A549 (cell line): ENCODE results near the gene NMRK1.
A peak's percentile ranks its signal among the peaks of the same experiment; 100 is the strongest.

Experiments
- CTCF ChIP-seq: fragments of >200 bp; sonication (Bioruptor Twin); formaldehyde crosslinking; IDR thresholded peaks from 3 replicates; pipeline ENCODE4 v1.5.1; 2016
- EP300 ChIP-seq, 2 experiments: fragments of >200 bp; sonication (Bioruptor Twin); formaldehyde crosslinking; IDR thresholded peaks; 2 replicates in 1 of 2; 3 replicates in 1 of 2; pipeline ENCODE4 v1.6.1; 2016 to 2017
- HMGXB4 ChIP-seq: fragments of 250-450 bp; sonication (Bioruptor Pico); IDR thresholded peaks from 2 replicates; pipeline ENCODE4 v1.5.0; 2021; ENCODE audit warnings: mild to moderate bottlenecking, moderate library complexity, borderline replicate concordance
- JUNB ChIP-seq: fragments of >200 bp; sonication (Bioruptor Twin); formaldehyde crosslinking; IDR thresholded peaks from 2 replicates; pipeline ENCODE4 v1.6.1; 2016
- KDM5A ChIP-seq: fragments of 200-600 bp; sonication (generic); IDR thresholded peaks from 2 replicates; pipeline ENCODE4 v1.6.1; 2016; ENCODE audit warnings: antibody characterized with exemption, mild to moderate bottlenecking
- POLR2A ChIP-seq: IDR thresholded peaks from 2 replicates; pipeline ENCODE4 v1.6.1; 2012; ENCODE audit warnings: mild to moderate bottlenecking, low read length
- RCOR1 ChIP-seq: fragments of 150-350 bp; IDR thresholded peaks from 2 replicates; pipeline ENCODE4 v1.6.1; 2014; ENCODE audit warnings: antibody characterized with exemption, low read length, low read depth
- TF ChIP-seq, protein P1 (sequence below): fragments of 150-350 bp; IDR thresholded peaks from 2 replicates; pipeline ENCODE4 v1.6.1; 2014; ENCODE audit warnings: low read depth, mild to moderate bottlenecking, low read length

- TF ChIP-seq CTCF, result no peak
- no peak for TF ChIP-seq RCOR1
- no peak for TF ChIP-seq HMGXB4 (CRISPR knock-in tag)
- no peak for TF ChIP-seq KDM5A
- no peak for TF ChIP-seq JUNB
- TF ChIP-seq, protein P1, sequence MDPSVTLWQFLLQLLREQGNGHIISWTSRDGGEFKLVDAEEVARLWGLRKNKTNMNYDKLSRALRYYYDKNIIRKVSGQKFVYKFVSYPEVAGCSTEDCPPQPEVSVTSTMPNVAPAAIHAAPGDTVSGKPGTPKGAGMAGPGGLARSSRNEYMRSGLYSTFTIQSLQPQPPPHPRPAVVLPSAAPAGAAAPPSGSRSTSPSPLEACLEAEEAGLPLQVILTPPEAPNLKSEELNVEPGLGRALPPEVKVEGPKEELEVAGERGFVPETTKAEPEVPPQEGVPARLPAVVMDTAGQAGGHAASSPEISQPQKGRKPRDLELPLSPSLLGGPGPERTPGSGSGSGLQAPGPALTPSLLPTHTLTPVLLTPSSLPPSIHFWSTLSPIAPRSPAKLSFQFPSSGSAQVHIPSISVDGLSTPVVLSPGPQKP, result no peak
- TF ChIP-seq EP300 (IDR thresholded peaks at IDR 0.05), result no peak
- TF ChIP-seq POLR2A, result peak; percentile 70
Measured at GRCh38 chr9:75087824-75088645, at the start of gene NMRK1, which contains the start of gene OSTF1.
